Measurements from ENCODE around the gene DLX2. TPM values are rescaled to one million over a fixed set of nuclear protein-coding genes. Genes with fewer than 3 reads are reported as not detected.

The DLX2 gene
- total RNA-seq, 1 experiment from 2014 or later = 4.4 TPM

DNA sequence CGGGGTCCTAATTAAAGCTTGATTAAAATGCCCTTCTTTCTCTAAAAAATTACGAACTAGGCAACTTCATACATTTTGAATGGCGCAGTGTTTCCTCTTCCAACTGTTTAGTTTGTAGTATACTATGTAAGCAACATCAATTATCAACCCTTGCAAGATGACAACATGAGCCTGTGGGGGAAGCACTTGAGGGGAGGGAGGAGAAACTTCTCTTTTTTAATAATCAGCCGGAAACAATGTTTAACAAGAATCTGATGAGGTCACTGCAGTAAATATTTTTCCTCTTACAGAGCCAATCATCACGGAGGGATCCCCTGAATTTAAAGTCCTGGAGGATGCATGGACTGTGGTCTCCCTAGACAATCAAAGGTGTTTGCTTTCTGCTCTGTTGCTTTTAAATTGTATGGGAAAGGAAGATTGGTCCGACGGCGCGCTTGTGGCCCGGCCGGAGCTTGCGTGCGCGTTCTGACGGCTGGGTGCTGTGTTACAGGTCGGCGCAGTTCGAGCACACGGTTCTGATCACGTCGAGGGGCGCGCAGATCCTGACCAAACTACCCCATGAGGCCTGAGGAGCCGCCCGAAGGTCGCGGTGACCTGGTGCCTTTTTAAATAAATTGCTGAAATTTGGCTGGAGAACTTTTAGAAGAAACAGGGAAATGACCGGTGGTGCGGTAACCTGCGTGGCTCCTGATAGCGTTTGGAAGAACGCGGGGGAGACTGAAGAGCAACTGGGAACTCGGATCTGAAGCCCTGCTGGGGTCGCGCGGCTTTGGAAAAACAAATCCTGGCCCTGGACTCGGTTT is 22.7 kb downstream of the DLX2 start:
- BruUV-seq (replicated peaks) = no TSS peak
- POLR2A ChIA-PET = no interaction called here
- H3K27me3 ChIP-seq (ENCODE audit: control insufficient read depth, insufficient read depth, low read length) = no peaks in the 10 kb centered on the region
- intact Hi-C loops (cut with micrococcal nuclease; ENCODE audit: unreplicated experiment) = no loop called here
- H3K36me3 ChIP-seq (ENCODE audit: control insufficient read depth, insufficient read depth, low read length) = no peaks in the 10 kb centered on the region
- ATAC-seq (no peak), DNase-seq (ENCODE audit: low read depth, low spot score) (no peak)
- H3K4me3 ChIP-seq (ENCODE audit: low read depth in 2 of 2, low read length in 2 of 2) = no peak overlapping the region
- H3K4me1 ChIP-seq (ENCODE audit: control insufficient read depth, insufficient read depth, low read length) = peaks cover 3% of the 10 kb centered on the region
- TF ChIP-seq POLR2AphosphoS5 (IDR thresholded peaks at IDR 0.05; ENCODE audit: low read depth, low read length) (no peak), SIN3A (IDR thresholded peaks at IDR 0.05; ENCODE audit: borderline replicate concordance, insufficient read depth, low read depth, low read length) (no peak), TCF7L2 (IDR thresholded peaks at IDR 0.05; ENCODE audit: low read depth, low read length) (no peak)
- TF ChIP-seq, protein P1, sequence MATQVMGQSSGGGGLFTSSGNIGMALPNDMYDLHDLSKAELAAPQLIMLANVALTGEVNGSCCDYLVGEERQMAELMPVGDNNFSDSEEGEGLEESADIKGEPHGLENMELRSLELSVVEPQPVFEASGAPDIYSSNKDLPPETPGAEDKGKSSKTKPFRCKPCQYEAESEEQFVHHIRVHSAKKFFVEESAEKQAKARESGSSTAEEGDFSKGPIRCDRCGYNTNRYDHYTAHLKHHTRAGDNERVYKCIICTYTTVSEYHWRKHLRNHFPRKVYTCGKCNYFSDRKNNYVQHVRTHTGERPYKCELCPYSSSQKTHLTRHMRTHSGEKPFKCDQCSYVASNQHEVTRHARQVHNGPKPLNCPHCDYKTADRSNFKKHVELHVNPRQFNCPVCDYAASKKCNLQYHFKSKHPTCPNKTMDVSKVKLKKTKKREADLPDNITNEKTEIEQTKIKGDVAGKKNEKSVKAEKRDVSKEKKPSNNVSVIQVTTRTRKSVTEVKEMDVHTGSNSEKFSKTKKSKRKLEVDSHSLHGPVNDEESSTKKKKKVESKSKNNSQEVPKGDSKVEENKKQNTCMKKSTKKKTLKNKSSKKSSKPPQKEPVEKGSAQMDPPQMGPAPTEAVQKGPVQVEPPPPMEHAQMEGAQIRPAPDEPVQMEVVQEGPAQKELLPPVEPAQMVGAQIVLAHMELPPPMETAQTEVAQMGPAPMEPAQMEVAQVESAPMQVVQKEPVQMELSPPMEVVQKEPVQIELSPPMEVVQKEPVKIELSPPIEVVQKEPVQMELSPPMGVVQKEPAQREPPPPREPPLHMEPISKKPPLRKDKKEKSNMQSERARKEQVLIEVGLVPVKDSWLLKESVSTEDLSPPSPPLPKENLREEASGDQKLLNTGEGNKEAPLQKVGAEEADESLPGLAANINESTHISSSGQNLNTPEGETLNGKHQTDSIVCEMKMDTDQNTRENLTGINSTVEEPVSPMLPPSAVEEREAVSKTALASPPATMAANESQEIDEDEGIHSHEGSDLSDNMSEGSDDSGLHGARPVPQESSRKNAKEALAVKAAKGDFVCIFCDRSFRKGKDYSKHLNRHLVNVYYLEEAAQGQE (IDR thresholded peaks at IDR 0.05; ENCODE audit: insufficient read depth in 1 of 2, low read depth in 2 of 2, low read length in 1 of 2) = no peak
- no peaks in the 10 kb centered on the region for H3K9me3 ChIP-seq (ENCODE audit: control insufficient read depth, insufficient read depth, low read depth, low read length)
- in situ Hi-C loops (cut with HindIII; ENCODE audit: low pct_unique_long_range_greater_than_20kb, low sequenced_read_pairs) = no loop called here
- CTCF ChIA-PET = no interaction called here
- H3K27ac ChIP-seq (ENCODE audit: low read length) = no peak overlapping the region

DNA sequence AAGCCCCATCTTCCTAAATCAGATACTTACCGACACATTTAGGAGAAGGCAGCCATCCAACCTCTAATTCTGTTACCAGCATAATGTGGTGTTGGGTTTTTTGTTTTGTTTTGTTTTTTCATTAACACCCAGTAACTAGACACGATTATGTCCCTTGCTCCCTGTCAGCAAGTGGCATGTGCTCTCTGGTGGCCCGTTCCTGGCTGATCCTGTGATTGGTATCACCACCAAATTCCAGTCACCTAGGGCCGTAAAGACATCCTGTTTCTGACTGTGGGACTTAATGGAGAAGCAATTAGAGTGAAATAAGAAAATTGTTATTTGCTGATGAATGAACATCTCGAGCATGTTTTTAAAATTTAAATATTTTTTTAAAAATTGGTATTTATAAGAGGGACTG is 23.3 kb downstream of the DLX2 start:
- no peak for TF ChIP-seq POLR2AphosphoS5 (IDR thresholded peaks at IDR 0.05; ENCODE audit: low read depth, low read length)
- TF ChIP-seq SIN3A (IDR thresholded peaks at IDR 0.05; ENCODE audit: borderline replicate concordance, insufficient read depth, low read depth, low read length) = no peak
- no peak for TF ChIP-seq TCF7L2 (IDR thresholded peaks at IDR 0.05; ENCODE audit: low read depth, low read length)
- TF ChIP-seq, protein P1 (IDR thresholded peaks at IDR 0.05; ENCODE audit: insufficient read depth in 1 of 2, low read depth in 2 of 2, low read length in 1 of 2) = no peak
- TF ChIP-seq, protein P2, sequence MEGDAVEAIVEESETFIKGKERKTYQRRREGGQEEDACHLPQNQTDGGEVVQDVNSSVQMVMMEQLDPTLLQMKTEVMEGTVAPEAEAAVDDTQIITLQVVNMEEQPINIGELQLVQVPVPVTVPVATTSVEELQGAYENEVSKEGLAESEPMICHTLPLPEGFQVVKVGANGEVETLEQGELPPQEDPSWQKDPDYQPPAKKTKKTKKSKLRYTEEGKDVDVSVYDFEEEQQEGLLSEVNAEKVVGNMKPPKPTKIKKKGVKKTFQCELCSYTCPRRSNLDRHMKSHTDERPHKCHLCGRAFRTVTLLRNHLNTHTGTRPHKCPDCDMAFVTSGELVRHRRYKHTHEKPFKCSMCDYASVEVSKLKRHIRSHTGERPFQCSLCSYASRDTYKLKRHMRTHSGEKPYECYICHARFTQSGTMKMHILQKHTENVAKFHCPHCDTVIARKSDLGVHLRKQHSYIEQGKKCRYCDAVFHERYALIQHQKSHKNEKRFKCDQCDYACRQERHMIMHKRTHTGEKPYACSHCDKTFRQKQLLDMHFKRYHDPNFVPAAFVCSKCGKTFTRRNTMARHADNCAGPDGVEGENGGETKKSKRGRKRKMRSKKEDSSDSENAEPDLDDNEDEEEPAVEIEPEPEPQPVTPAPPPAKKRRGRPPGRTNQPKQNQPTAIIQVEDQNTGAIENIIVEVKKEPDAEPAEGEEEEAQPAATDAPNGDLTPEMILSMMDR (IDR thresholded peaks at IDR 0.05) = no peak

More for the DNA sequence above, 23.3 kb downstream of the DLX2 start:
- intact Hi-C loops (cut with micrococcal nuclease; ENCODE audit: unreplicated experiment) (no loop called here), in situ Hi-C loops (cut with HindIII; ENCODE audit: low pct_unique_long_range_greater_than_20kb, low sequenced_read_pairs) (no loop called here)
- peaks cover 3% of the 10 kb centered on the region for H3K4me1 ChIP-seq (ENCODE audit: control insufficient read depth, insufficient read depth, low read length)
- no peaks in the 10 kb centered on the region for H3K36me3 ChIP-seq (ENCODE audit: control insufficient read depth, insufficient read depth, low read length)
- CTCF ChIA-PET = interaction anchor here (0.7 kb wide), 1 partner anchor 20 kb away, joined by 3 read pairs; no protein-coding TSS in a partner anchor
- H3K9me3 ChIP-seq (ENCODE audit: control insufficient read depth, insufficient read depth, low read depth, low read length) = no peaks in the 10 kb centered on the region
- no peak for DNase-seq (ENCODE audit: low read depth, low spot score)
- BruUV-seq (replicated peaks) = no TSS peak
- POLR2A ChIA-PET = no interaction called here
- no peak overlapping the region for H3K27ac ChIP-seq (ENCODE audit: low read length)
- no peak overlapping the region for H3K4me3 ChIP-seq (ENCODE audit: low read depth in 2 of 2, low read length in 2 of 2)
- no peaks in the 10 kb centered on the region for H3K27me3 ChIP-seq (ENCODE audit: control insufficient read depth, insufficient read depth, low read length)
- ATAC-seq = no peak
